NCI-H510A treated with DMSO at 0.1 percent for 48 hours (cell line): Measurements from ENCODE around the gene SRA1.
"Not testable (repeated sequence)": the region's sequence is repeated elsewhere in the genome, so short reads cannot be mapped to it uniquely, and the experiment has no call there.

Experiments used
- DNase-seq: peaks from one replicate; lab custom pipeline; 2025; lab: John Stamatoyannopoulos, UW

SRA1 gene

GRCh38 chr5:140557136-140557805, at the start of gene SRA1:
Gene SRA1, minus strand, starts transcription at chr5:140557473. Its CDS starts 21 bp downstream, at chr5:140557452.
- peak; percentile 65 for DNase-seq

- DNase-seq: no peak
These were observed 49.8 kb upstream of the SRA1 start for GRCh38 chr5:140607031-140607430.

- DNase-seq: no peak
These were observed 48.6 kb upstream of the SRA1 start for GRCh38 chr5:140605879-140606278.

GRCh38 chr5:140603734-140604133, 46.5 kb upstream of the SRA1 start:
- no peak for DNase-seq

GRCh38 chr5:140603446-140603698, 46.1 kb upstream of the SRA1 start:
- DNase-seq: not testable (repeated sequence)

GRCh38 chr5:140602147-140602546, 44.9 kb upstream of the SRA1 start:
- DNase-seq: no peak

- no peak for DNase-seq
These were observed 42.8 kb upstream of the SRA1 start for GRCh38 chr5:140600096-140600495.

DNA sequence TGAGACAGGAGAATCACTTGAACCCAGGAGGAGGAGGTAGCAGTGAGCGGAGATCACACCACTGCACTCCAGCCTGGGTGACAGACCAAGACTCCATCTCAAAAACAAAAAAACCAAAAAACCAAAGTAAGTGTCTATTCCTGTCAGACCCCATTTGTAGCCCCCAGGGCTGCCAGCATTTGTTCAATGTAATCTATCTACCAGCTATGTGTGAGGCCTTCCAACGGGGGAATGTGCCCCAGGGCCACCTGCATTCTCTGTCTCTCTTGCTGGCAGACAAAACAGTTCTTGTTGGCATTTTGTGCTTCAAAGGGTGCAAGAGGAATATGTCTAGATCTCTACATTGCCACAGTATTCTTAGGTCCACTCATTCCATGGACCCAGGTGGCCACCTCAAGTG, 41.6 kb upstream of the SRA1 start:
- no peak for DNase-seq

DNA sequence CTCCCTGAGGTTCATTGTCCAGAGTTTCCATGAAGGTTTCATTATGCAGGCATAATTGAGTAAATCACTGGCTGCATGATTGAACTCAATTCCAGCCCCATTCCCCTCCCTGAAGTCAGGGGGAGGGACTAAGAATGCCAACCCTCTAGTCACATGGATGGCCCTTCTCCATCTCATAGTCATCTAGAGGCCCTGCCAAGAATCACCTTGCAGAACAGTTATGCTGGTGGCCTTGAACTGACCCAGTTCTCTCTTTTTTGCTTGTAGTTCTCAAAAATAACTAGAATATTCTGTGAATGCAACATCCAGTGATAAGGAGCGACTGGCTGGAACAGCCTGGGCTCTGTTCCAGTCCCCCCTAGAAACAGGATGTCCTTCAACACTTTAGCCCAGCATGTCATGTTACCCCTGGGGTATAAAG, 39.1 kb upstream of the SRA1 start:
- no peak for DNase-seq

- peak; percentile 1 for DNase-seq
These were observed 38.4 kb upstream of the SRA1 start for GRCh38 chr5:140595538-140596300.

- no peak for DNase-seq
These were observed 36.9 kb upstream of the SRA1 start for GRCh38 chr5:140594169-140594568.

GRCh38 chr5:140593070-140593469, 35.8 kb upstream of the SRA1 start:
- DNase-seq: not testable (repeated sequence)

DNA sequence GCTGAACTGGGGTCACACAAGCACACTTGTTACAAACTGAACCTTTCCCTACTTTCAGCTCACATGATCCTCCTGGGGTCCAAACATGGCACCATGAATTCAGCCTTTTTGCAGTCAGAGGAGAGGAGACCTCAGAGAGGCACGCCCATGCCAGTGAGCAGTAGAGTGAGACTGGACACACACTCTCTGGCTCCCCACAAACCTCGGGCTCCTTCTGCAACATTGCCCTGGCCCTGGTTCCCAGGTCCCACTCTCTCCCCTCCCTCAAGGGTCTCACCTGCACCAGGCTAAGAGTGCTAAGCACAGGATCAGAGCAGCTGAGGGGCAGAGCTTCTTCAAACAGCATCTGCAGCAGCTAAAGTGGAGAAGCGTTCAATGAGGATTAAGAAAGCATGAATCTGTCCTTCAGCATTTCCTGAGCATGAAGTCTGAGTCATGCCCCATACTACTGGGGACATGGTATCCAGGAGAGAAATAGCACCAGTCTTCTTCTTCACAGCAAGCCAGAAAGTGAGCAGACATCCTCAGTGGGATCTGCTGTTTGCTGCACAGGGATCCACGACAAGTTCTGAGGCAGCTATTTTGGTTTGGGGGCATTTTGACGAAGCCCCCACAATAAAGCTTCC, 34.6 kb upstream of the SRA1 start:
- no peak for DNase-seq

- no peak for DNase-seq
These were observed 33.6 kb upstream of the SRA1 start for GRCh38 chr5:140590861-140591260.

DNA sequence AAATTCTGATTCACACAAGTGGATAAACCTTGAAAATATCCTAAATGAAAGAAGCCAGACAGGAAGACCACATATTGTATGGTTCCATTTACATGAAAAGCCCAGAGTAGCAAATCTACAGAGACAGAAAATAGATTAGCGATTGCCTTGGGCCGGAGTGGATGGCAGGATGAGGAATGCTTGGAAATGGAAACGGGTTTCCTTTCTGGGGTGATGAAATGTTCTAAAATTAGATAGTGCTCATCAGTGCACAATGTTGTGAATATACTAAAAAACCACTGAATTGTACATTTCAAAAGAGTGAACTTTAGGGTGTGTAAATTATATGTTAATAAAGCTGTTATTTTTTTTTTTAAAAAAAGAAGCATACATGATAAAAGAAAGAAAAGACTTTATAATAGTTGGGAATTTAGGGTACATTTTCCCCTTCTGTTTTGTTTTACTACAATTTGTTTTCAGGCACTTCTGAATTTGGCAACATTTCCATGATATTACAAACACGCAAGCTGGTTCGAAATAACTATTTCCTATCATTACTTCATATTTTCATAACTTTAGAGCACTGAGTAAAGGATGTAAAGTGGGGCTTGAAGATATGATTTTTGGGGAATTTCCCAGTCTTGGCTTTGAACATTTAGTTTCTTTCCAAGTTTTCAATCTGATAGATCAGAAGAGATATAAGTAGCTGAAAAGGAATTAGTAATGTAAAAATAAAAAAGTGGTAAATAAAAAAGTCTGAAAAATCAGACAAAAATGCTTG, 31.2 kb upstream of the SRA1 start:
- DNase-seq: no peak

GRCh38 chr5:140587495-140587894, 30.2 kb upstream of the SRA1 start:
- no peak for DNase-seq

DNA sequence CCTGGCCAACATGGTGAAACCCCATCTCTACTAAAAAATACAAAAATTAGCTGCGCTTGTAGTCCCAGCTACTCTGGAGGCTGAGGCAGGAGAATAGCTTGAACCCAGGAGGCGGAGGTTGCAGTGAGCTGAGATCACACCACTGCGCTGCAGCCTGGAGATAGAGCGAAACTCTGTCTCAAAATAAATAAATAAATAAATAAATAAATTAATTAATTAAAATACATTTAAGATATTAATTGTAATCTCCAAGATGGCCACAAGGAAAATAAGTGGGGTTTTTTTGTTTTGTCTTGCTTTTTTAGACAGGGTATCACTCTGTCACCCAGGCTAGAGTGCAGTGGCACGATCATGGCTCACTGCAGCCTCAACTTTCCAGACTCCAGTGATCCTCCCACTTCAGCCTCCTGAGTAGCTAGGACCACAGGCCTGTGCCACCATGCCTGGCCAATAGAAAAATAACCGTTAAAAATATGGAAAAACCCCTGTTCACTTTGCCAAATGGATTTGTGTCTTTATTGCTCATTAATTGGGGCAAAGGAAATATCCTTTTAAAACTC, 22.0 kb upstream of the SRA1 start:
- not testable (repeated sequence) for DNase-seq

GRCh38 chr5:140576776-140577201, 19.5 kb upstream of the SRA1 start:
- no peak for DNase-seq

DNA sequence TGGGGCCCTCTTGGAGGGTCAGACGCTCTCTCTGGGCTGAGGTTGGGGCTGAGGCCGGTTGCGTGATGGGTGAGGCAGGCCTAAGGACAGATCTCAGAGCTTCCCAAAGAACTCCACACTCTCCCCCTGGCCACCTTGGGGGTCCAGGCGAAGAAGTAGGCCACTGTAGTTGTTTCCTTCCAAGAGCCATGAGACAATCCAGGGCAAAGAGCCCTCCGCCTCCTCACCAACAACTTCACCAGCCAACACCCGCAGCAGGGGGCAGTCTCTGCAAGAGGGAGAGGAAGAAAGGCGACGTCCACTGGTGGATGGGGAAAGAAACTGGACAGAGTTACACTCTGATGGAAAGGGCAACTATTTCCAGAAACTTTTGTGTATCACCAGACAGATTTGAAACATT, 18.0 kb upstream of the SRA1 start:
- no peak for DNase-seq

- no peak for DNase-seq
These were observed 16.9 kb upstream of the SRA1 start for GRCh38 chr5:140574165-140574564.

- no peak for DNase-seq
These were observed 16.4 kb upstream of the SRA1 start for GRCh38 chr5:140573683-140574082.

DNA sequence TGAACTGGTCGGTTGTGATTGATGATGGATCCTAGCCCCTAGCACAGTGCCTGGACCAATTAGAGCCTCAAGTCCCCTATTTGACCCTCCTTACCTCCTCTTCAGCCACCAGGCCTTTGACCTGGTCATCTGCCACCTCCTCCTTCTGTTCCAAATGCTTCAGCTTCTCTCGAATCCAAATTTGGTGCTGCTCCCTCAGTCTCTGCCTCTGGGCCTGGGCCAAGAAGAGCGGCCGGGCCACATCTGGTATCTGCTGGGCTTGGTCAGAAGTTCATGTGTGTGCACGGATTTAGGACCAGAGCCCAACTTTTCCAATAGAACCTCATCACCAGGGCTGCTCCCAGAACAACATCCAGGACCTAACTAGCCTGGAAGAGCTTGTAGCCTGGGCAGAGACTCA, 13.8 kb upstream of the SRA1 start:
- no peak for DNase-seq
